Measurements from ENCODE around the gene GH2.
"Not testable (repeated sequence)": the region's sequence is repeated elsewhere in the genome, so short reads cannot be mapped to it uniquely, and the experiment has no call there.

DNA sequence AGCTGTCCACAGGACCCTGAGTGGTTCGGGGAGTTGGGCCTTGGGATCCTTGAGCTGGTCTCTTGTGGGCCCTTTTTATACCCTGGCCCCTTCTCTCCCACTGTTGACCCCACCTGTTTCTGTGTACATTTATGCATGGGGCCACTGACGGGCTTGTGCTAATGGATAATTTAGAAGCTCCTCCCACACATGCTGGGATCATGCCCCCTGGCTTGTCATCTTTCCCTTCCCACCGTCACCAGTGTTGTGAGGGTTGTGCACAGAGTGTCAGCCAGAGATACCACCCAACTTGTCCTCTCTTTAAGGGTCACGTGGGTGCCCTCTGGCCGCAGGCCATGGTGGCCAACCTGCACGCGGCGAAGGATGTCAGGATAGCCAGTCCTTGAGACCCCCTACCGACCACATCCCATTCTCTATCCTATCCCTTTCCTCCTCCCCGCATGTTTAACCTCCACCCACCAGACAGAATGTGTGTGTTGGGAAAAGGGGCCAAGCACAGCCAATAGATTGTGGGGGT is 37.1 kb upstream of the GH2 start, which contains the start of gene GH1:
- not testable (repeated sequence) for TF ChIP-seq YY1 (IDR thresholded peaks at IDR 0.05; ENCODE audit: low read depth); TAF1 (IDR thresholded peaks at IDR 0.05; ENCODE audit: low read depth); CEBPB (IDR thresholded peaks at IDR 0.05); RAD21 (IDR thresholded peaks at IDR 0.05; ENCODE audit: low read depth); EP300 (IDR thresholded peaks at IDR 0.05; ENCODE audit: borderline replicate concordance); MAX (IDR thresholded peaks at IDR 0.05); CREB1 (IDR thresholded peaks at IDR 0.05; ENCODE audit: low read depth); TEAD4 (IDR thresholded peaks at IDR 0.05); ZBTB7A (IDR thresholded peaks at IDR 0.05; ENCODE audit: low read depth); USF1 (IDR thresholded peaks at IDR 0.05); NFIC (IDR thresholded peaks at IDR 0.05); TCF12 (IDR thresholded peaks at IDR 0.05; ENCODE audit: low read depth)
- TF ChIP-seq, protein P1, sequence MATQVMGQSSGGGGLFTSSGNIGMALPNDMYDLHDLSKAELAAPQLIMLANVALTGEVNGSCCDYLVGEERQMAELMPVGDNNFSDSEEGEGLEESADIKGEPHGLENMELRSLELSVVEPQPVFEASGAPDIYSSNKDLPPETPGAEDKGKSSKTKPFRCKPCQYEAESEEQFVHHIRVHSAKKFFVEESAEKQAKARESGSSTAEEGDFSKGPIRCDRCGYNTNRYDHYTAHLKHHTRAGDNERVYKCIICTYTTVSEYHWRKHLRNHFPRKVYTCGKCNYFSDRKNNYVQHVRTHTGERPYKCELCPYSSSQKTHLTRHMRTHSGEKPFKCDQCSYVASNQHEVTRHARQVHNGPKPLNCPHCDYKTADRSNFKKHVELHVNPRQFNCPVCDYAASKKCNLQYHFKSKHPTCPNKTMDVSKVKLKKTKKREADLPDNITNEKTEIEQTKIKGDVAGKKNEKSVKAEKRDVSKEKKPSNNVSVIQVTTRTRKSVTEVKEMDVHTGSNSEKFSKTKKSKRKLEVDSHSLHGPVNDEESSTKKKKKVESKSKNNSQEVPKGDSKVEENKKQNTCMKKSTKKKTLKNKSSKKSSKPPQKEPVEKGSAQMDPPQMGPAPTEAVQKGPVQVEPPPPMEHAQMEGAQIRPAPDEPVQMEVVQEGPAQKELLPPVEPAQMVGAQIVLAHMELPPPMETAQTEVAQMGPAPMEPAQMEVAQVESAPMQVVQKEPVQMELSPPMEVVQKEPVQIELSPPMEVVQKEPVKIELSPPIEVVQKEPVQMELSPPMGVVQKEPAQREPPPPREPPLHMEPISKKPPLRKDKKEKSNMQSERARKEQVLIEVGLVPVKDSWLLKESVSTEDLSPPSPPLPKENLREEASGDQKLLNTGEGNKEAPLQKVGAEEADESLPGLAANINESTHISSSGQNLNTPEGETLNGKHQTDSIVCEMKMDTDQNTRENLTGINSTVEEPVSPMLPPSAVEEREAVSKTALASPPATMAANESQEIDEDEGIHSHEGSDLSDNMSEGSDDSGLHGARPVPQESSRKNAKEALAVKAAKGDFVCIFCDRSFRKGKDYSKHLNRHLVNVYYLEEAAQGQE (IDR thresholded peaks at IDR 0.05; ENCODE audit: low read depth), result not testable (repeated sequence)

All from Ishikawa (cell line).